K562 (cell line): ENCODE data around the gene RELL2. TPM values are rescaled to one million over a fixed set of nuclear protein-coding genes. Genes with fewer than 3 reads are reported as not detected.

Experiments
- ARID1B ChIP-seq: fragments of 450-650 bp; IDR thresholded peaks from 2 replicates; pipeline ENCODE4 v1.6.1; 2016; ENCODE audit warnings: antibody characterized with exemption, mild to moderate bottlenecking, inconsistent platforms
- CHD4 ChIP-seq: fragments of 200-600 bp; sonication (generic); IDR thresholded peaks from 3 replicates; pipeline ENCODE4 v1.6.1; 2012; ENCODE audit warnings: low read depth, mild to moderate bottlenecking, mixed read lengths, low read length, inconsistent platforms; ENCODE audit not compliant: insufficient read depth, insufficient replicate concordance, poor library complexity, severe bottlenecking
- EP300 ChIP-seq: IDR thresholded peaks from 2 replicates; pipeline ENCODE4 v1.6.1; 2012; ENCODE audit warnings: low read length, improper control_type of control experiment
- FOXA3 ChIP-seq, 2 experiments: fragments of 450-650 bp in 1 of 2; sonication (generic) in 1 of 2; formaldehyde crosslinking; IDR thresholded peaks in 1 of 2; conservative IDR thresholded peaks in 1 of 2; 2 replicates each; pipeline versions ENCODE4 v1.4.0 to v1.8.0; 2020 to 2022; ENCODE audit warnings: mild to moderate bottlenecking in 2 of 2, missing genetic modification reagents in 1 of 2
- FOXJ3 ChIP-seq: sonication (generic); formaldehyde crosslinking; IDR thresholded peaks from 2 replicates; pipeline ENCODE4 v1.4.0; 2020; ENCODE audit warnings: mild to moderate bottlenecking, missing genetic modification reagents
- HNRNPUL1 ChIP-seq: fragments of 200-400 bp; formaldehyde crosslinking; IDR thresholded peaks from 2 replicates; pipeline ENCODE4 v1.6.1; 2017; ENCODE audit warnings: low read length
- MIER1 ChIP-seq: fragments of 450-650 bp; IDR thresholded peaks from 2 replicates; pipeline ENCODE4 v1.6.1; 2016; ENCODE audit warnings: antibody characterized with exemption, mild to moderate bottlenecking, low read depth
- PHTF2 ChIP-seq: fragments of 250-450 bp; sonication (Bioruptor Pico); IDR thresholded peaks from 2 replicates; pipeline ENCODE4 v1.5.0; 2021; ENCODE audit warnings: mild to moderate bottlenecking
- PPARD ChIP-seq: fragments of 250-450 bp; sonication (Bioruptor Pico); IDR thresholded peaks from 2 replicates; pipeline ENCODE4 v1.8.0; 2022; ENCODE audit warnings: inconsistent platforms, mild to moderate bottlenecking, moderate library complexity
- SOX6 ChIP-seq: fragments of 450-650 bp; IDR thresholded peaks from 2 replicates; pipeline ENCODE4 v1.6.1; 2014; ENCODE audit warnings: mild to moderate bottlenecking
- STAT5A ChIP-seq: IDR thresholded peaks from 2 replicates; pipeline ENCODE4 v1.6.1; 2012; ENCODE audit warnings: low read length, inconsistent platforms, borderline replicate concordance
- XRCC4 ChIP-seq: IDR thresholded peaks from one replicate; pipeline ENCODE4 v1.6.1; 2011; ENCODE audit not compliant: insufficient read depth, insufficient read length; ENCODE audit errors: extremely low read depth
- ZFX ChIP-seq: sonication (generic); formaldehyde crosslinking; IDR thresholded peaks from 2 replicates; pipeline ENCODE4 v1.8.0; 2022; ENCODE audit warnings: mild to moderate bottlenecking, missing genetic modification reagents, moderate library complexity
- ZNF184 ChIP-seq: sonication (generic); formaldehyde crosslinking; IDR thresholded peaks from 2 replicates; pipeline ENCODE4 v1.5.0; 2020; ENCODE audit warnings: missing genetic modification reagents
- ZNF239 ChIP-seq: fragments of 250-450 bp; sonication (Bioruptor Pico); IDR thresholded peaks from 2 replicates; pipeline ENCODE4 v1.4.0; 2020; ENCODE audit warnings: mild to moderate bottlenecking
- ZNF24 ChIP-seq: fragments of 450-650 bp; IDR thresholded peaks from 2 replicates; pipeline ENCODE4 v1.6.1; 2016
- ZNF3 ChIP-seq: fragments of 250-450 bp; sonication (Bioruptor Pico); IDR thresholded peaks from 2 replicates; pipeline ENCODE4 v1.5.0; 2021; ENCODE audit warnings: mild to moderate bottlenecking, moderate library complexity
- ZNF707 ChIP-seq: fragments of 250-450 bp; sonication (Bioruptor Pico); conservative IDR thresholded peaks from 2 replicates; pipeline ENCODE4 v1.8.0; 2022; ENCODE audit warnings: inconsistent platforms, mild to moderate bottlenecking, moderate library complexity
- polyA plus RNA-seq, 8 experiments: library from polyadenylated mRNA; depleted of rRNA in 4 of 8; stranded (reverse) in 5 of 8; unstranded in 3 of 8; fragments of >200 nt; fragmentation: Nextera tagmentation in 2 of 8; fragmentation: Illumina TruSeq in 1 of 8; extraction: Ambion mirVana in 2 of 8; extraction: Trizol in 1 of 8; gene quantifications; 2 replicates each; pipeline versions ENCODE4 v1.2.1 to v1.2.3, GENCODE V29; 2011 to 2014; ENCODE audit warnings: inconsistent platforms in 1 of 8, missing spikeins in 1 of 8
- total RNA-seq, 7 experiments: library from RNA; depleted of rRNA in 6 of 7; stranded (reverse); fragments of >200 nt in 6 of 7; fragmentation: Illumina TruSeq in 2 of 7; extraction: Trizol in 2 of 7; gene quantifications; 2 replicates each; pipeline versions ENCODE4 v1.2.1 to v1.2.3, GENCODE V29; 2011 to 2021; ENCODE audit warnings: low replicate concordance in 1 of 7
- TF ChIP-seq, protein P1 (sequence below): sonication (generic); formaldehyde crosslinking; IDR thresholded peaks from 2 replicates; pipeline ENCODE4 v1.8.0; 2022; ENCODE audit warnings: mild to moderate bottlenecking, missing genetic modification reagents, borderline replicate concordance
- TF ChIP-seq, protein P2 (sequence below): fragments of 450-650 bp; formaldehyde crosslinking; IDR thresholded peaks from 2 replicates; pipeline ENCODE4 v1.4.0; 2020; ENCODE audit warnings: mild to moderate bottlenecking
- TF ChIP-seq, protein P3 (sequence below): fragments of 250-450 bp; sonication (Bioruptor Pico); IDR thresholded peaks from 2 replicates; pipeline ENCODE4 v1.8.0; 2022; ENCODE audit warnings: moderate library complexity, mild to moderate bottlenecking, inconsistent platforms
- TF ChIP-seq, protein P4 (sequence below): fragments of 250-450 bp; sonication (Bioruptor Pico); IDR thresholded peaks from 2 replicates; pipeline ENCODE4 v1.4.0; 2020; ENCODE audit warnings: mild to moderate bottlenecking, moderate library complexity
- TF ChIP-seq, protein P5 (sequence below): conservative IDR thresholded peaks from 2 replicates; pipeline ENCODE4 v1.6.1; 2011; ENCODE audit warnings: low read depth, mild to moderate bottlenecking, low read length; ENCODE audit not compliant: control insufficient read depth

The RELL2 gene
- total and polyA plus RNA-seq, 9 of the 15 experiments (the other 6 are each of a cell fraction or from before 2014, with no cell fraction given), result 0.06 to 36.0 (median 14.3) TPM

DNA sequence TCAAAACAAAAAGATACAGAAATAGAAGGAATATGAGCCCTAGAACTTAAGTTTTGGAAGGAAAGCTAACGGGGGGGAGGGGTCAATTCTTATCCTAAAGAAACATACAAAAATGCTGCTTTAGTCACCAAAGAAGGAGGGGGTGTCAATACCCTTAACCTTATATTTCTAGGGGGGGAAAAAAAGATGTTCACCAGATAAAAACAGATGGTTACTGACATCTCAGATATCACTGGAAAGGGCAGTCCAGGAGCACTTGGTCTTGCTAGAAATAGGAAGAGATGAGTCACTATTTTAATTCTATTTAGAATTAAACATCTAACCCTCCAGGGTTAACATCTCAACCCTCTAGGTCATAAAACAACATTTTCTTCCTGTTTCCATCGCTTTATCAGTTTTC, 19.7 kb upstream of the RELL2 start (continued):
- TF ChIP-seq, protein P1, sequence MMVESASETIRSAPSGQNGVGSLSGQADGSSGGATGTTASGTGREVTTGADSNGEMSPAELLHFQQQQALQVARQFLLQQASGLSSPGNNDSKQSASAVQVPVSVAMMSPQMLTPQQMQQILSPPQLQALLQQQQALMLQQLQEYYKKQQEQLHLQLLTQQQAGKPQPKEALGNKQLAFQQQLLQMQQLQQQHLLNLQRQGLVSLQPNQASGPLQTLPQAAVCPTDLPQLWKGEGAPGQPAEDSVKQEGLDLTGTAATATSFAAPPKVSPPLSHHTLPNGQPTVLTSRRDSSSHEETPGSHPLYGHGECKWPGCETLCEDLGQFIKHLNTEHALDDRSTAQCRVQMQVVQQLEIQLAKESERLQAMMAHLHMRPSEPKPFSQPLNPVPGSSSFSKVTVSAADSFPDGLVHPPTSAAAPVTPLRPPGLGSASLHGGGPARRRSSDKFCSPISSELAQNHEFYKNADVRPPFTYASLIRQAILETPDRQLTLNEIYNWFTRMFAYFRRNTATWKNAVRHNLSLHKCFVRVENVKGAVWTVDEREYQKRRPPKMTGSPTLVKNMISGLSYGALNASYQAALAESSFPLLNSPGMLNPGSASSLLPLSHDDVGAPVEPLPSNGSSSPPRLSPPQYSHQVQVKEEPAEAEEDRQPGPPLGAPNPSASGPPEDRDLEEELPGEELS (CRISPR knock-in tag), result no peak
- TF ChIP-seq EP300 (peak; percentile 82; the same call in 1 of the 2 replicates), HNRNPUL1 (no peak), ZFX (no peak), MIER1 (no peak), ZNF24 (no peak), PHTF2 (CRISPR knock-in tag) (no peak), STAT5A (peak; percentile 39; the same call in 1 of the 2 replicates), FOXJ3 (CRISPR knock-in tag) (no peak), FOXA3 (CRISPR knock-in tag; conservative IDR thresholded peaks at IDR 0.05 in 1 of 2, IDR thresholded peaks at IDR 0.05 in 1 of 2) (no peak), ZNF3 (CRISPR knock-in tag) (no peak), CHD4 (no peak), ZNF184 (CRISPR knock-in tag) (no peak), PPARD (no peak), ARID1B (peak; percentile 90), XRCC4 (no peak), SOX6 (no peak), ZNF707 (CRISPR knock-in tag) (no peak), ZNF239 (CRISPR knock-in tag) (no peak)
- TF ChIP-seq, protein P2, sequence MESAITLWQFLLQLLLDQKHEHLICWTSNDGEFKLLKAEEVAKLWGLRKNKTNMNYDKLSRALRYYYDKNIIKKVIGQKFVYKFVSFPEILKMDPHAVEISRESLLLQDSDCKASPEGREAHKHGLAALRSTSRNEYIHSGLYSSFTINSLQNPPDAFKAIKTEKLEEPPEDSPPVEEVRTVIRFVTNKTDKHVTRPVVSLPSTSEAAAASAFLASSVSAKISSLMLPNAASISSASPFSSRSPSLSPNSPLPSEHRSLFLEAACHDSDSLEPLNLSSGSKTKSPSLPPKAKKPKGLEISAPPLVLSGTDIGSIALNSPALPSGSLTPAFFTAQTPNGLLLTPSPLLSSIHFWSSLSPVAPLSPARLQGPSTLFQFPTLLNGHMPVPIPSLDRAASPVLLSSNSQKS (CRISPR knock-in tag), result no peak
- TF ChIP-seq, protein P3, sequence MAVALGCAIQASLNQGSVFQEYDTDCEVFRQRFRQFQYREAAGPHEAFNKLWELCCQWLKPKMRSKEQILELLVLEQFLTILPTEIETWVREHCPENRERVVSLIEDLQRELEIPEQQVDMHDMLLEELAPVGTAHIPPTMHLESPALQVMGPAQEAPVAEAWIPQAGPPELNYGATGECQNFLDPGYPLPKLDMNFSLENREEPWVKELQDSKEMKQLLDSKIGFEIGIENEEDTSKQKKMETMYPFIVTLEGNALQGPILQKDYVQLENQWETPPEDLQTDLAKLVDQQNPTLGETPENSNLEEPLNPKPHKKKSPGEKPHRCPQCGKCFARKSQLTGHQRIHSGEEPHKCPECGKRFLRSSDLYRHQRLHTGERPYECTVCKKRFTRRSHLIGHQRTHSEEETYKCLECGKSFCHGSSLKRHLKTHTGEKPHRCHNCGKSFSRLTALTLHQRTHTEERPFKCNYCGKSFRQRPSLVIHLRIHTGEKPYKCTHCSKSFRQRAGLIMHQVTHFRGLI, result no peak
- TF ChIP-seq, protein P4, sequence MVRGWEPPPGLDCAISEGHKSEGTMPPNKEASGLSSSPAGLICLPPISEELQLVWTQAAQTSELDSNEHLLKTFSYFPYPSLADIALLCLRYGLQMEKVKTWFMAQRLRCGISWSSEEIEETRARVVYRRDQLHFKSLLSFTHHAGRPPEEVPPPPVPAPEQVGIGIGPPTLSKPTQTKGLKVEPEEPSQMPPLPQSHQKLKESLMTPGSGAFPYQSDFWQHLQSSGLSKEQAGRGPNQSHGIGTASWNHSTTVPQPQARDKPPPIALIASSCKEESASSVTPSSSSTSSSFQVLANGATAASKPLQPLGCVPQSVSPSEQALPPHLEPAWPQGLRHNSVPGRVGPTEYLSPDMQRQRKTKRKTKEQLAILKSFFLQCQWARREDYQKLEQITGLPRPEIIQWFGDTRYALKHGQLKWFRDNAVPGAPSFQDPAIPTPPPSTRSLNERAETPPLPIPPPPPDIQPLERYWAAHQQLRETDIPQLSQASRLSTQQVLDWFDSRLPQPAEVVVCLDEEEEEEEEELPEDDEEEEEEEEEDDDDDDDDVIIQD (CRISPR knock-in tag), result no peak
- TF ChIP-seq, protein P5, sequence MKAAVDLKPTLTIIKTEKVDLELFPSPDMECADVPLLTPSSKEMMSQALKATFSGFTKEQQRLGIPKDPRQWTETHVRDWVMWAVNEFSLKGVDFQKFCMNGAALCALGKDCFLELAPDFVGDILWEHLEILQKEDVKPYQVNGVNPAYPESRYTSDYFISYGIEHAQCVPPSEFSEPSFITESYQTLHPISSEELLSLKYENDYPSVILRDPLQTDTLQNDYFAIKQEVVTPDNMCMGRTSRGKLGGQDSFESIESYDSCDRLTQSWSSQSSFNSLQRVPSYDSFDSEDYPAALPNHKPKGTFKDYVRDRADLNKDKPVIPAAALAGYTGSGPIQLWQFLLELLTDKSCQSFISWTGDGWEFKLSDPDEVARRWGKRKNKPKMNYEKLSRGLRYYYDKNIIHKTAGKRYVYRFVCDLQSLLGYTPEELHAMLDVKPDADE, result no peak
